Activated T-helper 17 cell treated with anti-CD3 and anti-CD28 coated beads, Interleukin-2, amount 50 U/mL, for 72 hours (primary cell): ENCODE data around the gene TTLL8. TPM values are rescaled to one million over a fixed set of nuclear protein-coding genes. Genes with fewer than 3 reads are reported as not detected.

ENCODE experiments used
- ATAC-seq: fragments of 150-1000 bp; cut with Tn5 transposase; replicated peaks from 2 replicates; pipeline ENCODE4 v1.10.0; 2021; ENCODE audit warnings: mild to moderate bottlenecking, moderate library complexity
- H3K27ac Mint-ChIP-seq: one replicate; pipeline ENCODE4 v1.8.0; 2022; ENCODE audit warnings: mixed read lengths
- H3K27me3 Mint-ChIP-seq: one replicate; pipeline ENCODE4 v1.8.0; 2022; ENCODE audit warnings: mixed read lengths
- H3K36me3 Mint-ChIP-seq: one replicate; pipeline ENCODE4 v1.8.0; 2022; ENCODE audit warnings: low read depth, mild to moderate bottlenecking, mixed read lengths
- H3K4me1 Mint-ChIP-seq: one replicate; pipeline ENCODE4 v1.8.0; 2022; ENCODE audit warnings: mixed read lengths
- H3K4me3 Mint-ChIP-seq: one replicate; pipeline ENCODE4 v1.8.0; 2022; ENCODE audit warnings: mild to moderate bottlenecking, mixed read lengths
- H3K9me3 Mint-ChIP-seq: one replicate; pipeline ENCODE4 v1.8.0; 2022; ENCODE audit warnings: mixed read lengths
- total RNA-seq, 2 donors: library from RNA; stranded (reverse); gene quantifications; one replicate each; pipeline ENCODE4 v1.2.3, GENCODE V29; 2022

The TTLL8 gene
- total RNA-seq, 2 donors from 2014 or later: not detected

GRCh38 chr22:49975543-49976389 lies 82.3 kb downstream of the TTLL8 start:
- H3K4me3 Mint-ChIP-seq: peak overlapping the region; percentile 76
- ATAC-seq: peak; percentile 60

GRCh38 chr22:49973018-49973961 lies 84.8 kb downstream of the TTLL8 start:
- no peak for ATAC-seq
- H3K9me3 Mint-ChIP-seq: no peaks in the 10 kb centered on the region
- H3K27me3 Mint-ChIP-seq: no peaks in the 10 kb centered on the region
- H3K4me1 Mint-ChIP-seq: peaks cover 13% of the 10 kb centered on the region
- no peak overlapping the region for H3K27ac Mint-ChIP-seq
- H3K36me3 Mint-ChIP-seq: peaks cover 24% of the 10 kb centered on the region
- no peak overlapping the region for H3K4me3 Mint-ChIP-seq

More at GRCh38 chr22:49975543-49976389, 82.3 kb downstream of the TTLL8 start:
- H3K4me1 Mint-ChIP-seq: peaks cover 17% of the 10 kb centered on the region
- peaks cover 5% of the 10 kb centered on the region for H3K9me3 Mint-ChIP-seq
- H3K36me3 Mint-ChIP-seq: peaks cover 30% of the 10 kb centered on the region
- H3K27me3 Mint-ChIP-seq: no peaks in the 10 kb centered on the region
- H3K27ac Mint-ChIP-seq: peak overlapping the region; percentile 89

GRCh38 chr22:49972163-49973017 lies 85.7 kb downstream of the TTLL8 start:
- H3K27me3 Mint-ChIP-seq: no peaks in the 10 kb centered on the region
- peaks cover 13% of the 10 kb centered on the region for H3K4me1 Mint-ChIP-seq
- H3K27ac Mint-ChIP-seq: no peak overlapping the region
- no peak for ATAC-seq
- peaks cover 32% of the 10 kb centered on the region for H3K36me3 Mint-ChIP-seq
- no peak overlapping the region for H3K4me3 Mint-ChIP-seq
- H3K9me3 Mint-ChIP-seq: no peaks in the 10 kb centered on the region

- H3K27ac Mint-ChIP-seq: peak overlapping the region; percentile 94
- ATAC-seq: peak; percentile 28
- peaks cover 13% of the 10 kb centered on the region for H3K4me1 Mint-ChIP-seq
- peaks cover 33% of the 10 kb centered on the region for H3K36me3 Mint-ChIP-seq
- H3K27me3 Mint-ChIP-seq: no peaks in the 10 kb centered on the region
- H3K4me3 Mint-ChIP-seq: peak overlapping the region; percentile 85
- H3K9me3 Mint-ChIP-seq: no peaks in the 10 kb centered on the region
Observed at GRCh38 chr22:49971232-49972162, 86.6 kb downstream of the TTLL8 start.

GRCh38 chr22:49970528-49971231 lies 87.4 kb downstream of the TTLL8 start:
- Mint-ChIP-seq H3K4me3 (peak overlapping the region; percentile 85), H3K27me3 (no peaks in the 10 kb centered on the region), H3K9me3 (no peaks in the 10 kb centered on the region), H3K36me3 (peaks cover 35% of the 10 kb centered on the region), H3K4me1 (peaks cover 12% of the 10 kb centered on the region), H3K27ac (peak overlapping the region; percentile 94)
- ATAC-seq: peak; percentile 87

- Mint-ChIP-seq H3K27me3 (no peaks in the 10 kb centered on the region), H3K4me3 (peak overlapping the region; percentile 85), H3K27ac (peak overlapping the region; percentile 94), H3K9me3 (no peaks in the 10 kb centered on the region), H3K36me3 (peaks cover 36% of the 10 kb centered on the region), H3K4me1 (peaks cover 5% of the 10 kb centered on the region)
- no peak for ATAC-seq
Observed at GRCh38 chr22:49969751-49970527, 88.2 kb downstream of the TTLL8 start.

GRCh38 chr22:49968831-49969661 lies 89.1 kb downstream of the TTLL8 start:
- H3K27me3 Mint-ChIP-seq: no peaks in the 10 kb centered on the region
- no peaks in the 10 kb centered on the region for H3K9me3 Mint-ChIP-seq
- H3K4me3 Mint-ChIP-seq: peak overlapping the region; percentile 85
- H3K27ac Mint-ChIP-seq: peak overlapping the region; percentile 54
- H3K36me3 Mint-ChIP-seq: peaks cover 45% of the 10 kb centered on the region
- ATAC-seq: no peak
- H3K4me1 Mint-ChIP-seq: peaks cover 5% of the 10 kb centered on the region

Other genes starting within 250 kb of the TTLL8 start
- 10 to 100 TPM; 43.4 to 43.8 TPM for gene BRD1, start 230.4 kb downstream of the TTLL8 start, total RNA-seq
- 10 to 100 TPM; 27.1 to 28.5 TPM for gene ZBED4, start 204.5 kb downstream of the TTLL8 start, total RNA-seq
- gene ALG12, start 139.9 kb downstream of the TTLL8 start, total RNA-seq: 10 to 100 TPM; 19.5 to 21.9 TPM
- 10 to 100 TPM; 22.7 to 38.6 TPM for gene CRELD2, start 139.7 kb downstream of the TTLL8 start, total RNA-seq
- 100 to 1,000 TPM in 1 of 2 donors, 10 to 100 TPM in 1; 94.8 to 235 TPM for gene PIM3, start 97.5 kb downstream of the TTLL8 start, total RNA-seq
- gene IL17REL, start 45.5 kb downstream of the TTLL8 start, total RNA-seq: under 1 TPM; 0.09 to 0.42 TPM
- gene MLC1, start 27.1 kb upstream of the TTLL8 start, total RNA-seq: under 1 TPM in 1 of 2 donors, not detected in 1; 0.13 TPM
- not detected for gene MOV10L1, start 31.7 kb upstream of the TTLL8 start, total RNA-seq
- 10 to 100 TPM in 1 of 2 donors, 1 to 10 TPM in 1; 2.5 to 16.6 TPM for gene PANX2, start 112.4 kb upstream of the TTLL8 start, total RNA-seq
- 100 to 1,000 TPM in 1 of 2 donors, 10 to 100 TPM in 1; 70.1 to 116 TPM for gene TRABD, start 127.6 kb upstream of the TTLL8 start, total RNA-seq
- 10 to 100 TPM; 16.5 to 26.7 TPM for gene SELENOO, start 142.7 kb upstream of the TTLL8 start, total RNA-seq
- 10 to 100 TPM; 44.5 to 51.1 TPM for gene TUBGCP6, start 186.7 kb upstream of the TTLL8 start, total RNA-seq
- gene HDAC10, start 193.0 kb upstream of the TTLL8 start, total RNA-seq: 10 to 100 TPM; 66.4 to 67.5 TPM
- 10 to 100 TPM in 1 of 2 donors, 1 to 10 TPM in 1; 5.0 to 14.8 TPM for gene MAPK12, start 203.4 kb upstream of the TTLL8 start, total RNA-seq
- gene MAPK11, start 212.1 kb upstream of the TTLL8 start, total RNA-seq: 10 to 100 TPM; 20.9 to 21.7 TPM
- gene PLXNB2, start 249.3 kb upstream of the TTLL8 start, total RNA-seq: 10 to 100 TPM; 29.1 to 30.4 TPM